ENCODE data around the gene RPL10. TPM values are rescaled to one million over a fixed set of nuclear protein-coding genes. Genes with fewer than 3 reads are reported as not detected.

The RPL10 gene
- total RNA-seq, 2 donors from 2014 or later, result 2,142 to 2,551 TPM

GRCh38 chrX:154366666-154367055 is 31.5 kb upstream of the RPL10 start:
- H3K36me3 ChIP-seq (ENCODE audit: control insufficient read depth, insufficient read depth, low read length), result peaks cover 71% of the 10 kb centered on the region
- WGBS, 2 experiments (ENCODE audit: insufficient coverage in 1 of 2, insufficient read length in 1 of 2), result 92 to 94% methylated on average over 2 to 11 of the region's 11 CpGs

DNA sequence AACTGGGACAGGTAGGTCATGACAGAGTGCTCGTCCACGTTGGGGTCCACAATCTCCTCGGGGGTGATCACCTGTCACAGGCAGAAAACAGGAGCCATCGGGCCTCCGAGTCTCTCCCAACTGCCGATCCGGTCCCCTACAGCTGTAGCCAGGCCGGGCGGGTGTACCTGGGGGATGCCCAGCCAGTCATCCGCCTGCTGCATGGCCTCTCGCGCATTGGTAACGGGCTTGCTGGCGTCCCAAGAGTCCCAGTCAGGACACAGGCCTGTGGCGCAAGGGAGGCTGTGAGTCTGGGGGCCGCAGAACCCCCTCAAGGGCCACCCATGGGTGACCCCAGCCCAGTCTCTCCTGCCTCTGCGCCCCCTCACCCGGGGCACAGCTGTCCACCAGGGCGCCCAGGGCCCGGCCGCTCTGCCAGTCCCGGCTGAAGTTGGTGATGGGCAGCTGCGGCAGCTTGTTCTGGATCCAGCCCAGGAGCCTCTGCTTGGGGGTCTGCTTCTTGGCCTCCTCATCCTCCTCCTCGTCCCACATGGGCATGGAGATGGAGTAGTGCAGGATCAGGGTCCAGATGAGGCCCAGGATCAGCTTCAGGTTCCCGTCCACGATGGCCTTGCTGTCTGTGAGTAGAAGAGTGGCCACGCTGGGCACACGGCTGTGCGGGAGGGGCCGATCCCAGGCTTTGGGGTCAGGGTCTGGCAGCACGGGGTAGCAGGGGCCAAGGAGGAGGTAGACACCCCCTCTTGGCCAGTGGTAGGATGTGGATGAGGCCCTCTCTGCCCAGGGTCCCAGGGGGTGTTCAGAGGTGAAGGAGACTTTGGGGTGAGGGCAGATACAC is 30.5 kb upstream of the RPL10 start:
- Histone ChIP-seq H3K27ac (ENCODE audit: low read depth, low read length) (no peak overlapping the region), H3K9ac (ENCODE audit: extremely low read depth, low read length, poor library complexity, severe bottlenecking) (no peak overlapping the region), H3K4me3 (ENCODE audit: low read length) (peak overlapping the region; percentile 92), H3K36me3 (ENCODE audit: control insufficient read depth, insufficient read depth, low read length) (peaks cover 61% of the 10 kb centered on the region), H3K4me1 (ENCODE audit: control insufficient read depth, insufficient read depth, low read length) (no peaks in the 10 kb centered on the region), H3K9me3 (ENCODE audit: control insufficient read depth, low read length) (no peaks in the 10 kb centered on the region), H3K27me3 (ENCODE audit: control insufficient read depth, insufficient read depth, low read length, poor library complexity, severe bottlenecking) (no peaks in the 10 kb centered on the region)
- no peak for DNase-seq
- Mint-ChIP-seq H3K9me3 (peaks cover 48% of the 10 kb centered on the region), H3K27me3 (ENCODE audit: insufficient read depth) (peaks cover 5% of the 10 kb centered on the region), H3K4me3 (peak overlapping the region; percentile 92), H3K27ac (peak overlapping the region; percentile 66), H3K36me3 (ENCODE audit: low read depth) (peaks cover 34% of the 10 kb centered on the region), H3K4me1 (no peaks in the 10 kb centered on the region)
- WGBS, 2 experiments (ENCODE audit: insufficient coverage in 1 of 2, insufficient read length in 1 of 2), result 78 to 93% methylated on average over 5 to 31 of the region's 31 CpGs
- TF ChIP-seq CTCF (conservative IDR thresholded peaks at IDR 0.05), result no peak

More at GRCh38 chrX:154366666-154367055, 31.5 kb upstream of the RPL10 start:
- TF ChIP-seq CTCF (conservative IDR thresholded peaks at IDR 0.05), result no peak
- H3K27me3 ChIP-seq (ENCODE audit: control insufficient read depth, insufficient read depth, low read length, poor library complexity, severe bottlenecking), result no peaks in the 10 kb centered on the region
- H3K4me1 ChIP-seq (ENCODE audit: control insufficient read depth, insufficient read depth, low read length), result no peaks in the 10 kb centered on the region
- H3K27me3 Mint-ChIP-seq (ENCODE audit: insufficient read depth), result no peaks in the 10 kb centered on the region
- H3K9me3 Mint-ChIP-seq, result peaks cover 49% of the 10 kb centered on the region
- peak overlapping the region; percentile 72 for H3K27ac Mint-ChIP-seq
- H3K9ac ChIP-seq (ENCODE audit: extremely low read depth, low read length, poor library complexity, severe bottlenecking), result no peak overlapping the region
- peak overlapping the region; percentile 92 for H3K4me3 ChIP-seq (ENCODE audit: low read length)
- H3K27ac ChIP-seq (ENCODE audit: low read depth, low read length), result no peak overlapping the region
- H3K36me3 Mint-ChIP-seq (ENCODE audit: low read depth), result peaks cover 38% of the 10 kb centered on the region
- no peak overlapping the region for H3K4me3 Mint-ChIP-seq
- no peaks in the 10 kb centered on the region for H3K4me1 Mint-ChIP-seq
- DNase-seq, result no peak
- no peaks in the 10 kb centered on the region for H3K9me3 ChIP-seq (ENCODE audit: control insufficient read depth, low read length)

DNA sequence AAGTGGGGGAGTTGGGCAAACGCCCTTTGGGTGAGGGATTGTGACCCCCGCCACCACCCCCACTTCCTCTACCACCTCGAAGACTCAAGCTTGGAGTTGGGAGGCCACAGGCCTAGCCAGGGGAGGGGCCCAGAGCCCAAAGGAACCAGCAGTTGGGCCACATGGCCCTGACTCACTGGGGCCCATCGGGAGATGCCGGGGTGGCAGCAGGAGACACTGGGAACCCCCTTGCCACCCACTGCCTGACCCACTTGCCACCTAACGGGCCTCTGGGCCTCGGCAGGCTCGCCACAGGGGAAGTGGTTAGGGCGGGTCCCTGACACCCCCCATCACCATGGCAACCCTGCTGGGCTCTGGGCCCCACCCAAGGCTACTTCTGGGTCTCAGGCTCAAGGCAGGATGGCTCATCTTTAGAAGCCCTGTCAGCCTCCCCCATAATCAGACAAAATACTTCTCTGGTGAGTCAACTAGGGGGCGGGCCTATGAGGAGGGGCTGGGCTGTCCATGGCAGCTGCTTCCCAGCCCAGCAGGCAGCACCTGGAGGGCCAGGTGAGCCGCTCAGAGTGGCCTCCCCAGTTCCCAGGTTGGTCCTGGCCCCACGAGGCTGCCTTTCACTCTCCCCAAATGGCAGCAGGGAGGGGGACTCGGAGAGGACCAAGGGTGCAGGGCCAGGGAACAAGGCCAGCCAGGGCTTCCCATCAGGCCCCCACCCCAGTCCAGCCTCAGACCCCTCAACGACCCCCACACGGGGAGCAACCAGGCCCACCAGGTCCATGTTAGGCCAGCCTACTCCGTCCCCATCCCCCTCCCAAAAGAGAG is 29.3 kb upstream of the RPL10 start:
- H3K4me3 Mint-ChIP-seq, result peak overlapping the region; percentile 92
- Histone ChIP-seq H3K36me3 (ENCODE audit: control insufficient read depth, insufficient read depth, low read length) (peaks cover 54% of the 10 kb centered on the region), H3K9ac (ENCODE audit: extremely low read depth, low read length, poor library complexity, severe bottlenecking) (peak overlapping the region; percentile 96), H3K4me3 (ENCODE audit: low read length) (peak overlapping the region; percentile 92), H3K27me3 (ENCODE audit: control insufficient read depth, insufficient read depth, low read length, poor library complexity, severe bottlenecking) (no peaks in the 10 kb centered on the region), H3K27ac (ENCODE audit: low read depth, low read length) (peak overlapping the region; percentile 90), H3K9me3 (ENCODE audit: control insufficient read depth, low read length) (no peaks in the 10 kb centered on the region), H3K4me1 (ENCODE audit: control insufficient read depth, insufficient read depth, low read length) (no peaks in the 10 kb centered on the region)
- H3K27ac Mint-ChIP-seq, result no peak overlapping the region
- 0 to 24% methylated on average over 1 to 10 of the region's 16 CpGs for WGBS, 2 experiments (ENCODE audit: insufficient coverage in 1 of 2, insufficient read length in 1 of 2)
- H3K9me3 Mint-ChIP-seq, result peaks cover 50% of the 10 kb centered on the region
- peak; percentile 78 for DNase-seq
- H3K27me3 Mint-ChIP-seq (ENCODE audit: insufficient read depth), result peaks cover 5% of the 10 kb centered on the region
- no peak for TF ChIP-seq CTCF (conservative IDR thresholded peaks at IDR 0.05)
- H3K4me1 Mint-ChIP-seq, result no peaks in the 10 kb centered on the region
- H3K36me3 Mint-ChIP-seq (ENCODE audit: low read depth), result peaks cover 27% of the 10 kb centered on the region
